Smooth muscle cell (in vitro differentiated cells): ENCODE results near the gene FIGNL2. TPM values are rescaled to one million over a fixed set of nuclear protein-coding genes. Genes with fewer than 3 reads are reported as not detected.

Experiments
- DNase-seq: peaks from one replicate; lab custom pipeline; 2025; ENCODE audit not compliant: unreplicated experiment; lab: John Stamatoyannopoulos, UW
- H2AFZ ChIP-seq: fragments of 200-600 bp; sonication (generic); 2 replicates; pipeline ENCODE4 v1.6.0; 2016; ENCODE audit warnings: antibody characterized with exemption, low read depth, mild to moderate bottlenecking
- H3F3A ChIP-seq: fragments of 200-600 bp; sonication (generic); 2 replicates; pipeline ENCODE4 v1.6.0; 2017; ENCODE audit warnings: antibody characterized with exemption, low read depth
- H3K27ac ChIP-seq: fragments of 200-600 bp; sonication (generic); 2 replicates; pipeline ENCODE4 v1.5.1; 2016; ENCODE audit warnings: low read depth, mild to moderate bottlenecking
- H3K27me3 ChIP-seq: fragments of 200-600 bp; sonication (generic); 2 replicates; pipeline ENCODE4 v1.6.1; 2016; ENCODE audit warnings: low read depth, mild to moderate bottlenecking
- H3K36me3 ChIP-seq: fragments of 200-600 bp; sonication (generic); 2 replicates; pipeline ENCODE4 v1.5.1; 2016; ENCODE audit warnings: low read depth
- H3K4me1 ChIP-seq: fragments of 200-600 bp; sonication (generic); 2 replicates; pipeline ENCODE4 v1.5.1; 2016; ENCODE audit warnings: low read depth
- H3K4me2 ChIP-seq: fragments of 200-600 bp; sonication (generic); 2 replicates; pipeline ENCODE4 v1.6.0; 2016; ENCODE audit warnings: mild to moderate bottlenecking
- H3K4me3 ChIP-seq: fragments of 200-600 bp; sonication (generic); 2 replicates; pipeline ENCODE4 v1.5.1; 2016; ENCODE audit warnings: mild to moderate bottlenecking
- H3K79me2 ChIP-seq: fragments of 200-600 bp; sonication (generic); 2 replicates; pipeline ENCODE4 v1.6.0; 2016; ENCODE audit warnings: low read depth, mild to moderate bottlenecking
- H3K9ac ChIP-seq: fragments of 200-600 bp; sonication (generic); 2 replicates; pipeline ENCODE4 v1.6.0; 2016; ENCODE audit warnings: low read depth
- H3K9me3 ChIP-seq: fragments of 200-600 bp; sonication (generic); replicated peaks from 2 replicates; pipeline ENCODE4 v1.5.1; 2016; ENCODE audit warnings: low read depth
- H4K20me1 ChIP-seq: fragments of 200-600 bp; sonication (generic); 2 replicates; pipeline ENCODE4 v1.6.0; 2016; ENCODE audit warnings: low read depth
- WGBS: methylation state at CpG from one replicate; pipeline ENCODE4 v1.1.7; 2016; ENCODE audit warnings: low lambda C conversion rate; 5-methylcytosine and 5-hydroxymethylcytosine counted together
- polyA plus RNA-seq: library from polyadenylated mRNA; unstranded; fragments of >200 nt; fragmentation: Nextera tagmentation; extraction: Ambion mirVana; gene quantifications from 2 replicates; pipeline ENCODE4 v1.2.1, GENCODE V29; 2016
- total RNA-seq: library from RNA; depleted of rRNA; stranded (reverse); fragments of >200 nt; gene quantifications from 2 replicates; pipeline ENCODE4 v1.2.3, GENCODE V29; 2014
- TF ChIP-seq, protein P1 (sequence below): fragments of 200-600 bp; sonication (generic); IDR thresholded peaks from 2 replicates; pipeline ENCODE4 v1.5.1; 2017; ENCODE audit warnings: borderline replicate concordance, mild to moderate bottlenecking, antibody characterized with exemption; ENCODE audit not compliant: insufficient read depth, poor library complexity, severe bottlenecking

The FIGNL2 gene
- total and polyA plus RNA-seq, 2 experiments from 2014 or later: 1.1 to 2.7 TPM

DNA sequence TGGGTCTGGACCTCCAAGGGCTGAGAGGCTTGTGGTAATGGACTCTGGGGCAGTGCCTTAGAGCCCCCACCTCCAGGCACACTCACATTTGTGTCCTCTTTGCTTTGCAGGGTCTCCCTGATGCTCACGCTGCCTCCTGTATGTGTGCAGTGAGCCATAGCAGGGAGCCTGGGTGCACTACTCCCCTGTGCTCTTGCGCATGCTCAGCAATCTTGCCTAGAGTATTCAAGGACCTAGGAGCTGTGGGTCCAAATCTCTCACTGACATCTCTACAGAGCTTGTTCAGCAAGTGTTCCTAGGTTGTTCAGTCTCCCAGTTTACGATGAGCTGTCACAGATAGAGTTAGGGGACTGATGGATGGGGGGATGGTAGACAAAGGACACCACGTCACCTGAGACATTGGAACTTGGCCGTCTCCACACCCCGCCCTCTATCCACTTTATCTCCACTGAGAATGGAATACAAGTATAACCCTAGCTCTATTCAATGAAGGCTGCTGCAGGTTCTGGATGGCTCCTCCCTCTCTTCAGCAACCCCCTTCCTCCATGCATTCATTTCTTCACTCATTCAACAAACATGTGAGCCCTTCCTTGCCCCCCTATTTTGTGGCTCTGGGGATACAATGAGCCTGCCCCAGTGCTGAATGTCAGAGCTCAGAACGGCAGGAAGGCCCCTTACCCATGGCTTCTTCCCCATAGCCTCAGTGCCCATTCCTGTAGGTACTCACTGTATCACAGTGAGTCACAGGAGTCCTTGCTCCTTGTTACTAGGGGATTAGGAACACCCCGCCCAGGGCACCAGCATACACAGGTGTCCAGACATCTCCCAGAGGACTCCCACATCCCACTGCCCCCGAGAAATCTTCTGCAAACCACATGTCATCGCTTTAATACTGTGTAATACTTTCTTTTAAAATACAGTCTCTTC is 31.2 kb downstream of the FIGNL2 start:
- no peak for DNase-seq
- TF ChIP-seq, protein P1, sequence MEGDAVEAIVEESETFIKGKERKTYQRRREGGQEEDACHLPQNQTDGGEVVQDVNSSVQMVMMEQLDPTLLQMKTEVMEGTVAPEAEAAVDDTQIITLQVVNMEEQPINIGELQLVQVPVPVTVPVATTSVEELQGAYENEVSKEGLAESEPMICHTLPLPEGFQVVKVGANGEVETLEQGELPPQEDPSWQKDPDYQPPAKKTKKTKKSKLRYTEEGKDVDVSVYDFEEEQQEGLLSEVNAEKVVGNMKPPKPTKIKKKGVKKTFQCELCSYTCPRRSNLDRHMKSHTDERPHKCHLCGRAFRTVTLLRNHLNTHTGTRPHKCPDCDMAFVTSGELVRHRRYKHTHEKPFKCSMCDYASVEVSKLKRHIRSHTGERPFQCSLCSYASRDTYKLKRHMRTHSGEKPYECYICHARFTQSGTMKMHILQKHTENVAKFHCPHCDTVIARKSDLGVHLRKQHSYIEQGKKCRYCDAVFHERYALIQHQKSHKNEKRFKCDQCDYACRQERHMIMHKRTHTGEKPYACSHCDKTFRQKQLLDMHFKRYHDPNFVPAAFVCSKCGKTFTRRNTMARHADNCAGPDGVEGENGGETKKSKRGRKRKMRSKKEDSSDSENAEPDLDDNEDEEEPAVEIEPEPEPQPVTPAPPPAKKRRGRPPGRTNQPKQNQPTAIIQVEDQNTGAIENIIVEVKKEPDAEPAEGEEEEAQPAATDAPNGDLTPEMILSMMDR: no peak
- no peaks in the 10 kb centered on the region for H3K79me2 ChIP-seq
- no peaks in the 10 kb centered on the region for H3K36me3 ChIP-seq
- 88% methylated on average over 10 of the region's 10 CpGs for WGBS
- H3K9me3 ChIP-seq: no peaks in the 10 kb centered on the region
- H3K4me1 ChIP-seq: peaks cover 17% of the 10 kb centered on the region
- no peak overlapping the region for H3K9ac ChIP-seq
- H3K27ac ChIP-seq: no peak overlapping the region
- H3K4me2 ChIP-seq: no peak overlapping the region
- H3K4me3 ChIP-seq: no peak overlapping the region
- no peaks in the 10 kb centered on the region for H4K20me1 ChIP-seq
- no peaks in the 10 kb centered on the region for H3F3A ChIP-seq
- no peaks in the 10 kb centered on the region for H3K27me3 ChIP-seq
- no peak overlapping the region for H2AFZ ChIP-seq

DNA sequence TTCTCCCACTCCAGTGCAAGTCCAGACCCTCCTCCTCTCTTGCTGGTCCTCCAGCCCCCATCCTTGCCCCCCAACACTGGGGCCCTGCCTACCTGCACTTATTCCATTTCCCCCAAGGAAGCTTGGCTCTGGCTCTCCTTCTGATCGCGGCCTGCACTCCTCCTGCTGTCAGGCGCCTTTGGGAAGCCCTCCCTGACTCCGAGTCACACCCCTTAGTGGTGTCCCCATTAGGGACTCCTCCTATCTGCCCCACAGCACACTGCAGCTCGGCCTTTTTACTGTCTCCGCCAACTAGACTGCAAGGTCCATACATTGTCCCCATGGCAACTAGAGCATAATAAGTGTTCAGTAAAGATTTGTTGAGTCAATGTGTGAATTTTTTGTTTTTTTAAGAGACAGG is 32.9 kb downstream of the FIGNL2 start:
- TF ChIP-seq, protein P1: no peak
- H3K27ac ChIP-seq: no peak overlapping the region
- H3K4me1 ChIP-seq: peaks cover 17% of the 10 kb centered on the region
- H2AFZ ChIP-seq: no peak overlapping the region
- no peak overlapping the region for H3K9ac ChIP-seq
- H3K4me3 ChIP-seq: peak overlapping the region; percentile 76
- H3K36me3 ChIP-seq: no peaks in the 10 kb centered on the region
- H4K20me1 ChIP-seq: no peaks in the 10 kb centered on the region
- no peak for DNase-seq
- H3K27me3 ChIP-seq: no peaks in the 10 kb centered on the region
- WGBS: 88% methylated on average over 6 of the region's 6 CpGs
- H3K4me2 ChIP-seq: no peak overlapping the region
- H3K9me3 ChIP-seq: no peaks in the 10 kb centered on the region
- H3K79me2 ChIP-seq: no peaks in the 10 kb centered on the region
- H3F3A ChIP-seq: no peaks in the 10 kb centered on the region

GRCh38 chr12:51814311-51815088 is 34.0 kb downstream of the FIGNL2 start:
- peak overlapping the region; percentile 76 for H3K4me3 ChIP-seq
- no peak overlapping the region for H3K27ac ChIP-seq
- no peaks in the 10 kb centered on the region for H3K27me3 ChIP-seq
- H3K9me3 ChIP-seq: no peaks in the 10 kb centered on the region
- no peaks in the 10 kb centered on the region for H3K36me3 ChIP-seq
- WGBS: 9% methylated on average over 54 of the region's 100 CpGs
- H4K20me1 ChIP-seq: no peaks in the 10 kb centered on the region
- TF ChIP-seq, protein P1: peak; percentile 63
- peak overlapping the region; percentile 95 for H2AFZ ChIP-seq
- peaks cover 8% of the 10 kb centered on the region for H3K4me1 ChIP-seq
- peak overlapping the region; percentile 93 for H3K4me2 ChIP-seq
- peak overlapping the region; percentile 80 for H3K9ac ChIP-seq
- peak; percentile 35 for DNase-seq
- no peaks in the 10 kb centered on the region for H3K79me2 ChIP-seq
- H3F3A ChIP-seq: no peaks in the 10 kb centered on the region
